DOHH2 (cell line): Measurements from ENCODE around the gene GUCY1A1.

ENCODE experiments used
- CTCF ChIP-seq: fragments of 200-600 bp; sonication (generic); IDR thresholded peaks from one replicate; pipeline ENCODE4 v1.5.1; 2014; ENCODE audit warnings: antibody characterized with exemption, mild to moderate bottlenecking, low read depth, low read length; ENCODE audit not compliant: poor library complexity, severe bottlenecking
- EZH2phosphoT487 ChIP-seq: fragments of 200-600 bp; sonication (generic); IDR thresholded peaks from 2 replicates; pipeline ENCODE4 v1.6.1; 2017; ENCODE audit warnings: borderline replicate concordance, mild to moderate bottlenecking, antibody characterized with exemption, low read length, moderate library complexity, mixed read lengths

GRCh38 chr4:155722816-155723499, 56.3 kb downstream of the GUCY1A1 start:
- TF ChIP-seq CTCF (no peak), EZH2phosphoT487 (no peak)
